HTERT RPE-1 (cell line): ENCODE data around the gene TAOK3.
"Not testable (repeated sequence)": the region's sequence is repeated elsewhere in the genome, so short reads cannot be mapped to it uniquely, and the experiment has no call there.

Source experiments
- in situ Hi-C: fragments of 300-500 bp; cut with MboI; formaldehyde crosslinking; loops from 4 replicates; pipeline ENCODE4 v1.14.3; 2020; ENCODE audit warnings: low sequenced_read_pairs

TAOK3 gene

DNA sequence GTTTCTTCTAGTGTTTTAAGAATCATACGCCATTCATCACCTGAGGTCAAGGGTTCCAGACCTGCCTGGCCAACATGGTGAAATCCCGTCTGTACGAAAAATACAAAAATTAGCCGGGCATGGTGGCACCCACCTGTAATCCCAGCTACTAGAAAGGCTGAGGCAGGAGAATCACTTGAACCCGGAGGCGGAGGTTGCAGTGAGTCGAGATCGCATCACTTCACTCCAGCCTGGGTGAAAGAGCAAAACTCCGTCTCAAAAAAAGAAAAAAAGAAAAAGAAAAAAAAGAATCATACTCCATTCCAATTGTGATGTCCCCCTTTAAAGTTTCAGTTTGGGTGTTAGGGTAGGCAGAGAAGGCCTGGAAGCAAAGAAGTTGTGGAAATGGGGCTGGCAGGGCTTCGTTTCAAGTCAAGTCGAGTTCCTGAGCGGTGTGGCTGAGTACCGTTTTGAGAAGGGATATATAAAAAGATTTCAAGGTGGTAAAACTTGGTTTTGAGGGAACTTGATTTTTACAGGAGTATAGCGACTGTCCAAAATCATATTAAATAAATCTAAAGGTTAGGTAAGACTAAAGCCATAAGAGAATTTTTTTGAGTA, 1.5 kb upstream of the TAOK3 start:
- in situ Hi-C loops: no loop called here

DNA sequence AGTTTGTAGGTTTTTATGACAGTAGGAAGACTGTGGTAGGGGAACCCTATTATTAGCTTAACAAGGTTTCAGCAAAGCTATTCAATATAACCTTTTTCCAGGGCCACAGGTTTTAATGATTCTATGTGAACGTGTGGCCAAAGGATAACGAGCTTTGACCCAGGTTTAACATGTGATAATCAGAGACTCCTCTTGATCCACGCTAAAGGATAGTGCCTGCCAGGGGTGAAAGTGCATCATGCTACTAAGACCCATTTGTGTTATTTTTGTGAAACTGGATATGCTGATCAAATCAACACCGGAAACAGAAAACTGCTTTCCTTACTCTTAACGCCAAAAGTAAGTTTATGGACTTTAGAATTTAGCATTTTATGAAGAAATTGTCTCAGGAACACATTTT, 909 bp upstream of the TAOK3 start:
- in situ Hi-C loops: no loop called here

DNA sequence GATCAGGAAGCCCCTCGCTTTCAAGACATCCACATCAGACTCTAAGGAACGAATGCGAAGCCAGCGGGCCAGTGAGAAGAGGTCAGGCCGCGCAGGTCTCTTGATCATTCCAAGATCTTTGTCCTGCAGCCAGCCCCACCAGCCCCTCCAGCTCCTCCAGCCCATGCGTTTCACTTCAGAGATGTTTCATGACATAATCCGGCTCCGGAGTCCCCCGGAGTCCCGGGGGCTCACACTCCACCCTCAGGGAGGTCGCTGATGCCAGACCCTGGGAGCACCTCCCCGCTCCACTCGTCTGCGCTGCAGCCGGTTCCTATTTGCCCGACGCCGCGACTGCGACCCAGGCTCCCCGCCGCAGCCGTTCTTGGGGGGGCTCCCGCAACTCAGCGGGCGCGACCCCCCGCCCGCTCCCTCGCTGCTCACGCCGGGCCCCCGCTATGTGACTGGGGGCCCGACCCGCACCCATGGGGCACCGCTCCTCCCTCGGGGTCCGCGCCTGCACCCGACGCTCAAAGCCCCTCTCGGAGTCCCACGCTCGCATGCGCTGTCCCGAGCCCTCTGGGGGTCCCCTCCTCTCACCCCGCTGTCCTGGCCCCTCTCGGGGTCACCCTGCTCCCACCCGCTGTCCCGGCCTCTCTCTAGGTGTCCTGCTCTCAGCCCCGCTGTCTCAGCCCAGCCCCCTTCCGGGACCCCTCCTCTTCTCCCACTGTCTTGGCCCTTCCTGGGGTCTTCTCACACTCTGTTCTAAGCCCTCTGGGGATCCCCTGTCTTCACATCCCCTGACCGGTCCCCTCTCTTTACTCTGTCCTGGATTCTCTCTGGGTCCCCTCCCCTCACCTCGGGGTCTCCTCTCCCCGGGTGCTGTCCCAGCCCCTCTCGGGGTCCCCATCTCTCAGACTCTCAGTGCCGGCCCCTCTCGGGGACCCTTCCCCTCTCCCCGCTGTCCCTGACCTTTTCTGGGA, 1.1 kb downstream of the TAOK3 start:
- in situ Hi-C loops: no loop called here

DNA sequence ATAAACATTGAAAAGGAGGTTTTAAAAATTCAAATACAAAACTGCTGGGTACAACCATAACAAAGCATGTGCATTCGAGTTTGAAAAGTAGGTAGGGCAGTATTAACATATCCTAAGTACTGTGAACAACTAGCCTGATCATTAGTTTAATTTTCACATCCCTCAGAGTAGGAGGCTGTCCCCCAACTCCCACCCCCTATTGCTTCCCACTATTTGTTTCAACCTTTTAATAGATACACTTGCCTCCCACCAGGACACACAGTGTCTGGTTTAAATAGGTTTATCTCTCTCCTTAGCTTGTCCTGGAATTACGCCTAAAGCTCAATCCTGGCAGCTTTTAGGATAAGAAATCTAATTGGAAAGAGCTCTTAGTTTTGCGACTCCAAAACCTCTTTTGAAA, 2.1 kb downstream of the TAOK3 start:
- in situ Hi-C loops: no loop called here

DNA sequence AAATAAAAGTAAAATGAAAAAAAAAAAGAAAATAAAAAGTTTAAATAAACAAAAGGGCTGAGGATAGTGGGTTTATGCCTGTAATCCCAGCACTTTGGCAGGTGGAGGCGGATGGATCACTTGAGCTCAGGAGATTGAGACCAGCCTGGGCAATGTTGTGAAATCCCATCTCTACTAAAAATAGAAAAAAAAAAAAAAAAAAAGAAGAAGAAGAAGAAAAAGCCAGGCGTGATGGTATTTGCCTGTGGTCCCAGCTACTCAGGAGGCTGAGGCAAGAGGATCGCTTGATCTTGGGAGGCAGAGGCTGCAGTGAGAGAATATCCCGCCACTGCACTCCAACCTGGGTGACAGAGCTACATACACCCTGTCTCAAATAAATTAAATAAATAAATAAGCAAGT, 3.9 kb downstream of the TAOK3 start:
- in situ Hi-C loops: no loop called here

DNA sequence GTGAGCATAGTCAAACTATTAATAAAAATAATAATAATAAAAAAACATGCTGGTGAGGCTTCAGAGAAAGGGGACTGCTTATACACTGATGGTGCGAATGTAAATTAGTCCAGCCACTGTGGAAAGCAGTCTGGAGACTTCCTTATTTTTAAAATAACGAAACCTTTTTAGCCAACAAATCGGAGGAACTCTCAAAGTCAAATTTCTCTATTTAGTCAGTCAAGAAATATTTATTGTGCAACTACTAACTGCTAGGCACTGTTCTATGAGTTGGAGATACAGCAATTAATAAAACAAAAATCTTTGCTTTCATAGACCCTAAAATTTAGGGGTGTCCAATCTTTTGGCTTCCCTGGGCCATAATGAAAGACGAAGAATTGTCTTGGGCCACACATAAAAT, 10.8 kb downstream of the TAOK3 start:
- in situ Hi-C loops: no loop called here

DNA sequence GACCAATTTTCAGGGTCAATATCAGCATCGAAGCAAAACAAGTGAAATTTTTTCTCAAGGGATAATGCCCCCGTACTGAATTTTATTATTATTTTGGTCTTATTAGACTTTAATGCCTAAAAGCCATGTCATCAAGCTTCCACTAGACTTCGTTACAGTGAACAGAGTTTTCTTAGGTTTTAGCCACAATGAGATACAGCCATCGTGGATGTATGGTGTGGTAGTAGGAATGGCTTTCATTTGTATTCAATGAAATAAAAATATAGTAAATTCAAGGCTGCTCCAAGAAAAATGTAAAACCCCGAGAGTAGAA, 11.7 kb downstream of the TAOK3 start:
- in situ Hi-C loops: no loop called here

DNA sequence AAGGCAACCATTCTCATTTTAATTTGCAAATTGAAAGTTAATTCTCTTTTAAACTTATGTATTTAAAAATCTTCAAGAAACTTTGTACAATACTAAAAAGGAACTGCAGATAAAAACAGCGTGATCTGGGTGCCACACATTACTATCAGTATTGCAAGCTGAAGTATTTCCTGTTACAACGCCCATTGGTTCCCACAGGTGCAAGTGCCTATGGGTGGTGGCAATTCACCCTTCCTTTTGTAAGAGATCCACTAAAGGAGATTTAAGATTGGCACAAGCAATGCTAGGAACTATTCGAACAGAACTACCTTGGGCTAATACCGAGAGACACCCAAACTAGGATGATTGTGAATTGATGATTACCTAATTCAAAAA, 13.2 kb downstream of the TAOK3 start:
- in situ Hi-C loops: no loop called here

DNA sequence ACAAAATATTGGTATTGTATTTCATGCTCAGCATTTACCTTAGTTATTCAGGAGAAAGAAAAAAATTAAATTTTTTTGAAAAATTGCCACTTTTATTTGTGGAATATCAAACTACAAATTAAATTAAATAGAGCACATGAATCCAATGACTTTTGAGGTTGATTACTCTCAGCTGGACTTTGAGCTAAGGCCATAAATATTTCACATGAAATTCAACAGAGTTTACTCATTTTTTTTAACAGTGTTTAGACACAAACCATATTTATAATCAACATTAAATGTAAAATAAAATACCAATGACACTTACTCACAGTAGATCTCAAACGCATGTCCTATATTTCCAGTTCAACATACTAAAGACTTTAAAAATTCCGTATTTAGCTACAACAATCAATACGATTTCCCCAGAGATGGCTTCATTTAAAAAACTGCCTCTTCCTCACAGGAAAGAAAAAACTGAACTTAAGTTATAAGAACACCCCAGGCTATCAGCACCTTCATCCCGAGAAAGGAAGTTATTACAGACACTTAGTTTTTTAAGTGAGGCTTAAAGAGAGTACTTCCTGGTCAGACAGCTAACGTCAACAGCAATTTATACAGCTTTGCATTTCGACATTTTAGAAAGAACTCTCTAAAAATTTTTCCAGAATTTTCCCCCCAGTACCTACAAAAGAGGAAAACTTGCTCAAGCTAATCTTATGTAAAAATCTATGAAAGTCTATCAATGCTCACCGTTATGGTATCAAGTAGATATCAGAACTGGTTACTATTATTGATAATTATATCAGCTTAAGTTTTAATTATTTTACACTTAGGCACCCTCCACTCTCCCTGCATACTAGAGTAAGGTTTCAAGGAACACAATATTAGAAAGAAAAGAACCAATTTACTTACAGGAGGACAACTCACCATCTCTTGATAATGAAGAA, 13.8 kb downstream of the TAOK3 start:
- in situ Hi-C loops: no loop called here

DNA sequence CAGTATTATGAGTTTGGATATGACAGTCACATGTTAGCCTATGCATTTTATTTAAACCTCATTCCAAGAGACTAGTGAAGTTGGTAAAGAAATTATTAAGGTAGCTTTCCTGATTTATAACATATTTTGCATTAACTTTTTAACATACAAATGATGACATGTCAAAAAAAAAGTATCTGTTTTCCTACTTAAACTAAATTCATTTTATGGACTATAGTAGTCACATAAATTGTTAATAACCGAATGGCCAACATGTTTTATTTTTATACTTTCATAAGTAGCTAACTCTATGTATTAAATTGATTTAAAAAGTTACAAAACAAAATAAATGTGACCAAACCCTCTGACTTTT, 14.7 kb downstream of the TAOK3 start:
- in situ Hi-C loops: no loop called here

DNA sequence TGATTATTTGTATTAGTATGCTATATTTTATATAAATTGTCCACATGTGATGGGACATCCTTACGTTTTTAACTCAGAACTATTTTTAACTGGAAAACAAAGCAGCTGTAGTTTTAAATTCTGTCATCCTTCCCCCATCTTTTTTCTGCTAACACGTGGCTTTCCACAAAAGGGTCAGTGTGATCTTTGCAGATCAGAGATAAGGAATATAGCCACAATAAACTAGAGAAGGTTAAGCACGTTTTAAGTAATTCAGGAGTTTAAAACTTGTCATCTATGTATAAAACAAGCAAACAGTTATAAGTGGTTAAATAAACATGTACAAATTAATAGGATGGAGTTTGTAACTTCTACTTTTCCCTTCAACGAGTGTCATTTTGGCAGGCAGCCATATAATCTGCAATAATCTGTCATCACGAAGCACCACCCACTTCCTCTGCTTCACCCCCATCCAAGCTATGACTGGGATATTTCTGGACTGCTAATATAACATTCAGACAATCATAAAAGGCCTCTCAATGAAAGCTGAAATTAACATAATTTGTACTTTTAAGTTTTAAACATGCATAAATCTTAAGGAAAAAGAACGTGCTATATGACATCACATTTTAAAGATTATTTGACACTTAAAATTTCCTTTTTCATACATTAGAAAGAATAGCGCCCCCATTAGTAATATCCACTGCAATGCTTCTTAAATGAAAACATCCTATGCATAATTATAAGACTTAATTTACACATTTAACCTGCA, 15.3 kb downstream of the TAOK3 start:
- in situ Hi-C loops: no loop called here

DNA sequence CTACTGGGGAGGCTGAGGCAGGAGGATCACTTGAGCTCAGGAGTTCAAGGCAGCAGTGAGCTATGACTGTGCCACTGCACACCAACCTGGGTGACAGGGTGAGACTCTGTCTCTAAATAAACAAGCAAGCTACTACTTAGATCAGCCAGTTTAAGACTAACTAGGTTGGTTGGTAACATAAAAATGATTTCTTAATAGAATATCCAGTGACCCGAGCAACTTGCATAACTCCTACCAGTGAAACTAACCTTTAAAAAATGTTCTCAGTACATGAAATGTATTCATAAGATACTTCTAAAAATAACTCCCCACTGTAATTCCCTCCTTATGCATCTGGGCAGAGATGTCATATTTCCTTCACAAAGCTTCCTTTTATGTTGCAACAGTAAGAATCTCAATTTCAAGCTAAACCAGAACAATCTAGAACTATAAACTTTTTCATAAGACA, 15.9 kb downstream of the TAOK3 start:
- in situ Hi-C loops: no loop called here

DNA sequence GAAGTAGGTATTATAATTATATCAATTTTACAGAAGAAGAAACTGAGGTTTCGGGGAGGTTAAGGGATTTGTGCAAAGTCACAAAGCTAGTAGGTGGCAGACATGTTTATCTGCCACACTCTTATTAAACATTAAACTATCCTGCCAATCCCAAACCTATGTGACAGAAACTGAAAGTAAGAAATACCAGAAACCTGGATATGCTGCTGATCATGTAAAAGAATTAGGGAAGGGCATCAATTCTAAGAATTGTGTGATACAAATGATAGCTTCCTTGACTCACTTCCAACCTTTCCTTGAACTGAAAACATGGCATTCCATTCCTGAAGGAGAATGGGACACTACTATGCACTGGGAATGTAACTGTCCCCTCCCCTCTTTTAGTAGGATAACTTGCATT, 16.9 kb downstream of the TAOK3 start:
- in situ Hi-C loops: no loop called here

DNA sequence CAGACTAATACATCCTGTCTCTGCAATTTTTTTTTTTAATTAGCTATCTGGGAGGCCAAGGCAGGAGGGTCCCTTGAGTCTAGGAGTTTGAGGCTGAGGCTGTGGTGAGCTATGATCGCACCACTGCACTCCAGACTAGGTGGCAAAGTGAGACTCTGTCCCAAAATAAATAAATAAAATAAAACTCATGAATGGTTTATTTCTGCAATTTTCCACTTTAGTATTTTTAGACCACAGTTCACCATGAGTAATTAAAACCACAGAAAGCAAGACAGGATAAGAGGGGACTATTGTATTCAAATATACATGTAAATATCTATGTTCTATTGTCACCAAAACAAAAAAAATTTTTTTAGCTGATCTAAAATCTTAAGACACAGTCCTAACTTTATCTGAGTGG, 17.8 kb downstream of the TAOK3 start:
- in situ Hi-C loops: no loop called here

DNA sequence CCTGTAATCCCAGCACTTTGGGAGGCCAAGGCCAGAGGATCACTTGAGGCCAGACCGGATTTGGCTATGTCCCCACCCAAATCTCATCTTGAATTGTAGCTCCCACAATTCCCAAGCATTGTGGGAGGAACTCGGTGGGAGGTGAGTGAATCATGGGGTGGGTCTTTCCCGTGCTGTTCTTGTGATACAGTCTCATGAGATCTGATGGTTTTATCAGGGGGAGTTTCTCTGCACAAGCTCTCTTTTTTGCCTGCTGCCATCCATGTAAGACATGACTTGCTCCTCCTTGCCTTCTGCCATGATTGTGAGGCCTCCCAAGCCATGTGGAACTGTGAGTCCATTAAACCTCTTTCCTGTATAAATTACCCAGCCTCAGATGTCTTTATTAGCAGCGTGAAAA, 18.2 kb downstream of the TAOK3 start:
- in situ Hi-C loops: not testable (repeated sequence)

DNA sequence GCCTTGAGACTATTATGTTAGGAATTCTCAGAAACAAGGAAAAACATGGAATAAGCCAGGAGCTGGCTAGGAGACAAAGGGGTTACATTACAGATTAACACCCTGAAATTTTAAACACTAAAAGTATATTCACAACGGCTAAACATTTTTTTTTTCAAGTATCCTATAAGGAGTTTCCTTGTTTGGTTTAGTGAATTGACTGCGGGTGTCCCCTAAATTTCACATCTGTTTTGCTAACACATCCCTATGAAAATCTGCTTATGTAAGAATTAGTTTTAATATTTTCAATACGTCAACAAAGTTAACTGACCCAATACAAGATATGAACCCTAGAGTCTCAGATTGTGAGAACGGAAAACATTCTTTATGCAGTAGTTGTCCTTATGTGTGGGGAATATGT, 19.0 kb downstream of the TAOK3 start:
- in situ Hi-C loops: no loop called here

DNA sequence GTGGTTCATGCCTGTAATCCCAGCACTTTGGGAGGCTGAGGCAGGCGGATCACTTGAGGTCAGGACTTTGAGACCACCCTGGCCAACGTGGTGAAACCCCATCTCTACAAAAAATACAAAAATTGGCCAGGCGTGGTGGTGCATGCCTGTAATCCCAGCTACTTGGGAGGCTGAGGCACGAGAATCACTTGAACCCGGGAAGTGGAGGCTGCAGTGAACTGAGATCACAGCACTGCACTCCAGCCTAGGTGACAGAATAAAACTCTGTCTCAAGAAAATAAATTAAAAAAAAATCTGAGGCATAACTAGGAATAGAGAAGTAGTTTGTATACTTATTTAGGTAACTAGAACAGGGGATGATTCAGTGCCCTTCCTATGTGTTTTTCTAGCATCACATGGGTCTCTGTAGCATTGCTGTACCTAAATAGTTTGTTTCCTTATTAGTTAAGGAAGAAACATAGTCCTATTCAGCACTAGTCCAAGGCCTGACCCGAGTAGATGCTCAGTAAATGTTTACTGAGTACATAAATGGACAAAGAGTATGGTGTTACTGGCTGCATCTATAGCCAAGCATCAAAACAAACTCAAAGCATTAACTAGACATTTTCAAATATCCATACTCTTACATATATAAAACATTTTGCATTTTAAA, 21.7 kb downstream of the TAOK3 start:
- in situ Hi-C loops: no loop called here

DNA sequence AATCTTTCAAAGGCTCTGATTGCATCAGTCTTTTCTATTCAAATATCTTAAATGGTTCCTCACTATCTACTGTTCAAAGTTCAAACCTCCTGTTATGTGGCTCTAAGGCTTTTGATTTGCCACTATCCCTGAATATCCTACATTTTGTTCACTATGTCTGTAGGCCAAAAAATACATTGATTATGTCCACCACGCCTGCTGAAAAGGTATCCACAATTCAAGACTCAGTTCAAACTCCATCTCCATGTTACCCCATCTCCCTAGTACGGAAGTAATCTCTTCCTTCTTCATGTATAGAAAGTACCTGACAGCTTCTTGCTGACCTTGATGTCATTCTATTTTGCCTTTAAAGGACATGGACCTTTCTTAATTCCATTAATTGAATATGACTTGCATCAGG, 24.8 kb downstream of the TAOK3 start:
- in situ Hi-C loops: no loop called here

DNA sequence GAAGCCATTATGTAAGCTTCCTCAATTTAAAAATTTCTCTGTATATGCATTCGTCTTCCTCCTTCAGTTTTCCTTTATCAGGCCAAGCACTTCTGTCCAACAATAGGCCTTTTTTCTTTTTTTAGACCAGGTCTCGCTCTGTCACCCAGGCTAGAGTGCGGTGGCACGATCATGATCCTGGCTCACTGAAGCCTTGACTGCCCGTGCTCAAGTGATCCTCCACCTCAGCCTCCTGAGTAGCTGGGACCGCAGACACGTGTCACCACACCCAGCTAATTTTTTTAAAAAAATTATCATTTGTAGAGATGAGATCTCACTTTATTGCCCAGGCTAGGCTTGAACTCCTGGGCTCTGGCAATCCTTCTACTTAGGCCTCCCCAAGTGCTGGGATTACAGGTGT, 25.8 kb downstream of the TAOK3 start:
- in situ Hi-C loops: no loop called here

DNA sequence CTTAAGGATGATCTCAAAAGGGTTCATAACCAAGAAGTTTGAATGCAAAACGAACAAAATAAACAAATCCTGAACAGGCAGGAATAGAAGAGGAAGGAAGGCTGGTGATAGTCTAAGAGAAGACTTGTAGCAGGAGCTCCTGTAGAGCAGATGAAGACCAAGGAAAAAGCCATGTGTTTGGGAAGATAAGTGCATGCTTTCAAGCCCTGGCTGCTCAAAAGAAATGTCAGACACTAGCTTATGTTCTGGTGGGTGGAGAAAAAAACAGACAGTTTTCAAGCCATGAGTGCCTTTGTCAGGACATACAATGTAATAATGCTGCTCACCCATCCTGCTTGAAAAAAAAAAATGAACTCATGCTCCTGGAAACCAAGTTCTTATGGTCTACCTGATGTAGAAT, 27.4 kb downstream of the TAOK3 start:
- in situ Hi-C loops: no loop called here

DNA sequence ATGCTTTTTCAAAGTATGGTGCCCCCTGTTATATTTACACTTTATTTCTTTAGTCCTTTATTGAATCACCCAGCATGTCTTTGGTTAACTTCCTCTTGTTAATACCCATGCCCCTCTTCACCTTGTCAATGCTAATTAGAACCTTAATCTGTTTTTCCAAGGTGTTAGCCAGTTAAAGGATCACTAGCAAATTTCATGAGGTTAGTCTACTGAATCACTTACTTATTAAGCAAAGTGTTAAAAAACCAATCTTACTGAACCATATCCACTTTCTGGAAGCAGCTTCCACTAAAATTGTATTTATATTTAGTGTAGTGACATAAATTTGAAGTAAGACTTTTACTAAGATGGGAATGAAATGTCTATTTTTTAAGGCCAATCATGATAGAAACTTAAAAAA, 27.9 kb downstream of the TAOK3 start:
- in situ Hi-C loops: no loop called here
